ENCODE measurements around the gene MMP1.

The MMP1 gene

DNA sequence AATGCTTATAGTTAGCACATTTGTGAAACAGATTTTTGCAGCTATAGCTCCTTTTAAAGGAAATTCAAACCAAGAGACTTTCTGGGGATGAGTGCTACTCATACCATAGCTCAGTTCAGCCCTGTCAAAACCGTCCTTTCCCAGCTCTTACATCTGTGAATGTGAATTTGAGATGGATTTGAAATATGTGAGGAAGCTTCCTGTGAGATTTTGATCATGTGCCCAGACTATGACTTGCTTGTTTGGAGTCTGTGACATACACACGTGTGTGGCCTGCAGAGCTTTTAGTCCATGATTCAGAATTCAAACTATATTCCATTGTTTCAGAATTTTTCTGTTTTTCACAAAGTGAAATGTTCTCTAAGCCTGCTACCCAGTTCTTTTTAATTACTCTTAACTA, 4.4 kb upstream of the MMP1 start:
- Histone ChIP-seq H3K36me3 (ENCODE audit: insufficient read depth, low read length) (no peaks in the 10 kb centered on the region), H3K9ac (ENCODE audit: low read length) (no peak overlapping the region), H3K4me1 (ENCODE audit: insufficient read depth, low read length) (no peaks in the 10 kb centered on the region), H3K9me3 (ENCODE audit: low read length) (no peaks in the 10 kb centered on the region), H3K27ac (ENCODE audit: low read depth, low read length) (no peak overlapping the region), H3K4me3 (ENCODE audit: low read depth in 1 of 2, low read length in 2 of 2) (no peak overlapping the region), H3K27me3 (ENCODE audit: control insufficient read depth in 1 of 2, insufficient read depth in 2 of 2, low read length in 2 of 2) (no peaks in the 10 kb centered on the region)

- Histone ChIP-seq H3K27me3 (ENCODE audit: control insufficient read depth in 1 of 2, insufficient read depth in 2 of 2, low read length in 2 of 2) (no peaks in the 10 kb centered on the region), H3K36me3 (ENCODE audit: insufficient read depth, low read length) (no peaks in the 10 kb centered on the region), H3K4me3 (ENCODE audit: low read depth in 1 of 2, low read length in 2 of 2) (no peak overlapping the region), H3K9me3 (ENCODE audit: low read length) (no peaks in the 10 kb centered on the region), H3K27ac (ENCODE audit: low read depth, low read length) (no peak overlapping the region), H3K4me1 (ENCODE audit: insufficient read depth, low read length) (no peaks in the 10 kb centered on the region), H3K9ac (ENCODE audit: low read length) (no peak overlapping the region)
Observed at GRCh38 chr11:102800767-102801166, 2.8 kb upstream of the MMP1 start.

DNA sequence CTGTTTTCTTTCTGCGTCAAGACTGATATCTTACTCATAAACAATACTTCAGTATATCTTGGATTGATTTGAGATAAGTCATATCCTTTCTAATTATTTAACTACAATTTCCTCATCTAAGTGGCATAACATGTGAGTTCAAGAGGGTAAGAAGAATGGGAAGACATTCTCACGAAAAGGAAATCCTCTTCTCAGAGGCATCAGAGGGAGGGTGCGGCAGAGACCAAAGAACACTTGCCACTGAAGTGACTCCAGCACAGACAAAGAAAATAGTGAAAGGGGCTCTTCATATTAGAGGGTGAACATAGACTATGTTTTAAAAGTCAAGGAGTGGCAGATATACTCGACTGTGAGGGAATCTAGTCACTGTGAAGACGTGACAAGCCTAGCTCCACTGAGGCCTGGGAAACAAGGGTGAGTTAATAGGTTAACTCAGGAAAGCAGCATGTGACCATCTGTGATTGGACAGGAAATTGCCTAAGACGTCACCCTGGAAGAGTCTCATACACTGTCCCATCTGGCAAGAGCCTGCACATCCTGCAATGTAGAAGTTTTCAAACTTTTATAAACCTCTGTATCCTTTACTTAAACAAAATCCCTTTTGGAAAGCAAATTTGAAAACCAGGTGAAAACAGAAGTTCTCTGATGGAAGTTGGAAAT, 1.9 kb upstream of the MMP1 start:
- no peaks in the 10 kb centered on the region for H3K9me3 ChIP-seq (ENCODE audit: low read length)
- H3K27ac ChIP-seq (ENCODE audit: low read depth, low read length) = no peak overlapping the region
- H3K36me3 ChIP-seq (ENCODE audit: insufficient read depth, low read length) = no peaks in the 10 kb centered on the region
- no peak overlapping the region for H3K4me3 ChIP-seq (ENCODE audit: low read depth in 1 of 2, low read length in 2 of 2)
- H3K9ac ChIP-seq (ENCODE audit: low read length) = no peak overlapping the region
- no peaks in the 10 kb centered on the region for H3K4me1 ChIP-seq (ENCODE audit: insufficient read depth, low read length)
- H3K27me3 ChIP-seq (ENCODE audit: control insufficient read depth in 1 of 2, insufficient read depth in 2 of 2, low read length in 2 of 2) = no peaks in the 10 kb centered on the region

DNA sequence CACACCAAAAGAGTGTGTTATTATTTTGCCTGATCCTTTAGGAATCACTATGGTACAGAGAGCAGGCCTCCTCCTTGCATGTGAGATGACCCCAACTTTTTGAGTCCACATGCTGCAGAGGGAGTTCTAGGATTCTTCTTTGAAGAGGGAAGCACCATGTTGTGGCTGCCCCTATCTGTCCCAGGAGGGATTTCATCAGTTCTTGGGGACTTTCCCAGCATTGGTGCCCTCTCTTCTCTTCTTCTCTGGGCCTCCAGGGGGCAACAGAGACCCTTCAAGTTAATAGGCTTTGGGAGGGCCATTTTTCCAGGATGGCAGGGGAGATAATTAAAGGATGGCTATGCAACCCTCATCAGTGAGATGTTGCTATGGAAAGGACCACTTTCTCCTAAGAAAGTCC, 3.6 kb downstream of the MMP1 start:
- H3K9me3 ChIP-seq (ENCODE audit: low read length) = no peaks in the 10 kb centered on the region
- no peak overlapping the region for H3K27ac ChIP-seq (ENCODE audit: low read depth, low read length)
- no peak overlapping the region for H3K4me3 ChIP-seq (ENCODE audit: low read depth in 1 of 2, low read length in 2 of 2)
- H3K27me3 ChIP-seq (ENCODE audit: control insufficient read depth in 1 of 2, insufficient read depth in 2 of 2, low read length in 2 of 2) = no peaks in the 10 kb centered on the region
- H3K36me3 ChIP-seq (ENCODE audit: insufficient read depth, low read length) = no peaks in the 10 kb centered on the region
- H3K4me1 ChIP-seq (ENCODE audit: insufficient read depth, low read length) = no peaks in the 10 kb centered on the region
- no peak overlapping the region for H3K9ac ChIP-seq (ENCODE audit: low read length)

GRCh38 chr11:102793677-102794290, 4.2 kb downstream of the MMP1 start:
- no peaks in the 10 kb centered on the region for H3K36me3 ChIP-seq (ENCODE audit: insufficient read depth, low read length)
- no peak overlapping the region for H3K27ac ChIP-seq (ENCODE audit: low read depth, low read length)
- no peaks in the 10 kb centered on the region for H3K27me3 ChIP-seq (ENCODE audit: control insufficient read depth in 1 of 2, insufficient read depth in 2 of 2, low read length in 2 of 2)
- H3K4me3 ChIP-seq (ENCODE audit: low read depth in 1 of 2, low read length in 2 of 2) = no peak overlapping the region
- no peak overlapping the region for H3K9ac ChIP-seq (ENCODE audit: low read length)
- H3K4me1 ChIP-seq (ENCODE audit: insufficient read depth, low read length) = no peaks in the 10 kb centered on the region
- H3K9me3 ChIP-seq (ENCODE audit: low read length) = no peaks in the 10 kb centered on the region

- Histone ChIP-seq H3K27me3 (ENCODE audit: control insufficient read depth in 1 of 2, insufficient read depth in 2 of 2, low read length in 2 of 2) (no peaks in the 10 kb centered on the region), H3K9ac (ENCODE audit: low read length) (no peak overlapping the region), H3K9me3 (ENCODE audit: low read length) (no peaks in the 10 kb centered on the region), H3K36me3 (ENCODE audit: insufficient read depth, low read length) (no peaks in the 10 kb centered on the region), H3K4me3 (ENCODE audit: low read depth in 1 of 2, low read length in 2 of 2) (no peak overlapping the region), H3K27ac (ENCODE audit: low read depth, low read length) (no peak overlapping the region), H3K4me1 (ENCODE audit: insufficient read depth, low read length) (no peaks in the 10 kb centered on the region)
Observed at GRCh38 chr11:102792604-102793003, 5.4 kb downstream of the MMP1 start.

GRCh38 chr11:102791271-102792036, 6.5 kb downstream of the MMP1 start:
- H3K9ac ChIP-seq (ENCODE audit: low read length) = no peak overlapping the region
- H3K4me1 ChIP-seq (ENCODE audit: insufficient read depth, low read length) = no peaks in the 10 kb centered on the region
- no peak overlapping the region for H3K27ac ChIP-seq (ENCODE audit: low read depth, low read length)
- no peaks in the 10 kb centered on the region for H3K36me3 ChIP-seq (ENCODE audit: insufficient read depth, low read length)
- H3K4me3 ChIP-seq (ENCODE audit: low read depth in 1 of 2, low read length in 2 of 2) = no peak overlapping the region
- no peaks in the 10 kb centered on the region for H3K9me3 ChIP-seq (ENCODE audit: low read length)
- H3K27me3 ChIP-seq (ENCODE audit: control insufficient read depth in 1 of 2, insufficient read depth in 2 of 2, low read length in 2 of 2) = no peaks in the 10 kb centered on the region

DNA sequence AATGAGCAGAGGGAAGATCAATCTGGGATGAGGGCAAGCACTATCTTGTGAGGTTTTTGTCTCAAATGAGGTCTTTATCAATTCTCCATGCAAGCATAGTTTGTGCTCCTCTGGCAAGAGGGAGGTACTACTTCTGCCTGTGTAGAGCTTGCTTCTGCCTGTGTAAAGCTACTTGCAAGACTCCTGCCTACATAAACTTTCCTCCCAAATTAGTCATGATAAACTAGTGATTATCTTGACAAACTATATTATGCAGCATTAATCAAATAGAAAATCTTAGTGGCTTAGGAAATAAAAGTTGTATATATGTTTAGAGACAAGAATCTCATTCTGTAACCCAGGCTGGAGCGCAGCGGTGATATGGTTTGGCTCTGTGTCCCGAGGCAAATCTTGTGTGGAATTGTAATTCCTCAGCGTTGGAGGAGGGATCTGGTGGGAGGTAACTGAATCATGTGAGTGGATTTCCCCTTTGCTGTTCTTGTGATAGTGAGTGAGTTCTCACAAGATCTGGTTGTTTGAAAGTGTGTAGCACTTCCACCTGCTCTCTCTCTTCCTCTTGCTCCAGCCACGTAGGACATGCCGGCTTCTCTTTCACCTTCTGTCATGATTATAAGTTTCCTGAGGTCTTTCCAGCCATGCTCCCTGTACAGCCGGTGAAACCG, 9.5 kb downstream of the MMP1 start:
- no peaks in the 10 kb centered on the region for H3K36me3 ChIP-seq (ENCODE audit: insufficient read depth, low read length)
- no peaks in the 10 kb centered on the region for H3K27me3 ChIP-seq (ENCODE audit: control insufficient read depth in 1 of 2, insufficient read depth in 2 of 2, low read length in 2 of 2)
- H3K9me3 ChIP-seq (ENCODE audit: low read length) = no peaks in the 10 kb centered on the region
- H3K27ac ChIP-seq (ENCODE audit: low read depth, low read length) = no peak overlapping the region
- no peak overlapping the region for H3K4me3 ChIP-seq (ENCODE audit: low read depth in 1 of 2, low read length in 2 of 2)
- no peaks in the 10 kb centered on the region for H3K4me1 ChIP-seq (ENCODE audit: insufficient read depth, low read length)
- no peak overlapping the region for H3K9ac ChIP-seq (ENCODE audit: low read length)

GRCh38 chr11:102784380-102784779, 13.6 kb downstream of the MMP1 start:
- no peaks in the 10 kb centered on the region for H3K4me1 ChIP-seq (ENCODE audit: insufficient read depth, low read length)
- H3K9ac ChIP-seq (ENCODE audit: low read length) = no peak overlapping the region
- no peak overlapping the region for H3K4me3 ChIP-seq (ENCODE audit: low read depth in 1 of 2, low read length in 2 of 2)
- H3K27ac ChIP-seq (ENCODE audit: low read depth, low read length) = no peak overlapping the region
- no peaks in the 10 kb centered on the region for H3K36me3 ChIP-seq (ENCODE audit: insufficient read depth, low read length)
- no peaks in the 10 kb centered on the region for H3K9me3 ChIP-seq (ENCODE audit: low read length)
- no peaks in the 10 kb centered on the region for H3K27me3 ChIP-seq (ENCODE audit: control insufficient read depth in 1 of 2, insufficient read depth in 2 of 2, low read length in 2 of 2)

DNA sequence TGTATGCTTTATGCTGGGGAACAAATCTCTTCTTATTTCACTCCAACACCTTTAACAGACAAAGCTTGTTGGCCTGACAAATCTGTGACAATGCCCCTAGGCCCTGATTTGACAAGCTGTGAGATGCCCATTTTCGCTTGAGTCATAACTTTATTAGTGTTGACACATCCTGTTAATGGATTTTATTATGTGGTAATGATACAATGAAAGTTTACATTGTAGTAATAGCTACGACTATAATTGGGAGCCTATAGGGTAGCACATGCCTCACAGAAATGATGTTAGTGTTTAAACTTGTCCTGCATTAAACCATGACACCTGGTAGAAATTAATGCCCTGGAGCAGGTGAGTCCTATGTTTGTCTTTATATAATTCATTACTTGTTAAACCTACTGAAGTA, 14.2 kb downstream of the MMP1 start:
- no peaks in the 10 kb centered on the region for H3K4me1 ChIP-seq (ENCODE audit: insufficient read depth, low read length)
- no peaks in the 10 kb centered on the region for H3K27me3 ChIP-seq (ENCODE audit: control insufficient read depth in 1 of 2, insufficient read depth in 2 of 2, low read length in 2 of 2)
- no peaks in the 10 kb centered on the region for H3K36me3 ChIP-seq (ENCODE audit: insufficient read depth, low read length)
- no peak overlapping the region for H3K9ac ChIP-seq (ENCODE audit: low read length)
- no peak overlapping the region for H3K4me3 ChIP-seq (ENCODE audit: low read depth in 1 of 2, low read length in 2 of 2)
- no peak overlapping the region for H3K27ac ChIP-seq (ENCODE audit: low read depth, low read length)
- no peaks in the 10 kb centered on the region for H3K9me3 ChIP-seq (ENCODE audit: low read length)

DNA sequence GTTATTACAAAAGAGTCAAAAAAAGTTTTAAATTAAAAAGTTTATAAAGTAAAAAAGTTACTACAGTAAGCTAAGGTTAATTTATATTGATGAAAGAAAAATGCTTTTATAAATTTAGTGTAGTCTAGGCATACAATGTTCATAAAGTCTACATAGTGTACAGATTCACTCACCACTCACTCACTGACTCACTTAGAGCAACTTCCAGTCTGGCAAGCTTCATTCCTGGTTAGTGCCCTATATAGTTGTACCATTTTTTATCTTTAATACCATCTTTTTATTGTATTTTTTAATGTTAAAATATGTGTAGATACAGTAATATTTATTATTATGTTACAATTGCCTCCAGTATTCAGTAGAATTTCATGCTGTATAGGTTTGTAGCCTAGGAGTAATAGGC, 14.9 kb downstream of the MMP1 start:
- H3K9me3 ChIP-seq (ENCODE audit: low read length) = no peaks in the 10 kb centered on the region
- H3K27me3 ChIP-seq (ENCODE audit: control insufficient read depth in 1 of 2, insufficient read depth in 2 of 2, low read length in 2 of 2) = no peaks in the 10 kb centered on the region
- no peaks in the 10 kb centered on the region for H3K36me3 ChIP-seq (ENCODE audit: insufficient read depth, low read length)
- H3K27ac ChIP-seq (ENCODE audit: low read depth, low read length) = no peak overlapping the region
- H3K9ac ChIP-seq (ENCODE audit: low read length) = no peak overlapping the region
- H3K4me1 ChIP-seq (ENCODE audit: insufficient read depth, low read length) = no peaks in the 10 kb centered on the region
- no peak overlapping the region for H3K4me3 ChIP-seq (ENCODE audit: low read depth in 1 of 2, low read length in 2 of 2)
